ENCODE results near the gene TOMM40L.

GRCh38 chr1:161260376-161261260 lies 34.8 kb downstream of the TOMM40L start:
- TF ChIP-seq CTCF (IDR thresholded peaks at IDR 0.05) (no peak), ZFX (IDR thresholded peaks at IDR 0.05; ENCODE audit: borderline replicate concordance) (no peak)
